Esophagus muscularis mucosa (tissue), 3 donors: ENCODE results near the gene FIS1.
A peak's percentile ranks its signal among the peaks of the same experiment; 100 is the strongest.

ENCODE experiments used
- POLR2A ChIP-seq: fragments of 450-650 bp; IDR thresholded peaks from one replicate; pipeline ENCODE4 v1.6.1; 2017; ENCODE audit warnings: antibody characterized with exemption, moderate library complexity, mild to moderate bottlenecking, low read depth
- POLR2AphosphoS5 ChIP-seq, 2 donors: sonication (generic); formaldehyde crosslinking; IDR thresholded peaks; one replicate each; pipeline ENCODE4 v1.6.1; 2017; ENCODE audit warnings: antibody characterized with exemption in 2 of 2
- TF ChIP-seq, protein P1 (sequence below), 3 experiments: fragments of 200-600 bp in 2 of 3; fragments of 450-650 bp in 1 of 3; sonication (generic) in 2 of 3; IDR thresholded peaks; one replicate each; pipeline ENCODE4 v1.5.1; 2017 to 2019; ENCODE audit warnings: antibody characterized with exemption in 3 of 3, mild to moderate bottlenecking in 2 of 3, moderate library complexity in 1 of 3

DNA sequence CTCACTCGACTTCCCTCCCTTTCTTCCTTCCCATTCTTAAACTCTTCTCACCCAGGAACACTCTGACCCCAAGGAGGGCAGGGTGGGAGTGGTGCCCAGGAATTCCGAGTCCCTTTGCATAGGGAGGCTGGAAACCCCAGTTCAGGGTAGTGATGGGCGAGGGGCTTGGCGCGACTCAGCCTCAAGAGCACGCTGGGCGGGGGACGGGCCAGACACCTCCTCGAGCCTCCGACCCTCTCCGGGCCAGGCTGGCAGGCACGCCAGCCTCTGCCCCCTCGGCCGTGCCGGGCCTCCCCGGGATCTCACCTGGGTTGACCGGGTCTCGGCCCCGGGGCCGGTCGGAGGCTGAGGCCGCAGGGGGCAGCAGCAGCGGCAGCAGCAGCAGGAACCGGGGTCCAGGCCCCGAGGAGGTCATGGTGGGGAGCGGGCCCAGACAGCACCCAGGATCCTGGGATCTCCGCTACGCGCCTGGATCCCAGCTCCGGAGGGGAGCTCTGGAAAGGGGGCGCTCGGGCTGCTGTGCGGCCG lies 28.0 kb downstream of the FIS1 start:
- no peak for TF ChIP-seq POLR2AphosphoS5 (IDR thresholded peaks at IDR 0.05)
- TF ChIP-seq, protein P1, sequence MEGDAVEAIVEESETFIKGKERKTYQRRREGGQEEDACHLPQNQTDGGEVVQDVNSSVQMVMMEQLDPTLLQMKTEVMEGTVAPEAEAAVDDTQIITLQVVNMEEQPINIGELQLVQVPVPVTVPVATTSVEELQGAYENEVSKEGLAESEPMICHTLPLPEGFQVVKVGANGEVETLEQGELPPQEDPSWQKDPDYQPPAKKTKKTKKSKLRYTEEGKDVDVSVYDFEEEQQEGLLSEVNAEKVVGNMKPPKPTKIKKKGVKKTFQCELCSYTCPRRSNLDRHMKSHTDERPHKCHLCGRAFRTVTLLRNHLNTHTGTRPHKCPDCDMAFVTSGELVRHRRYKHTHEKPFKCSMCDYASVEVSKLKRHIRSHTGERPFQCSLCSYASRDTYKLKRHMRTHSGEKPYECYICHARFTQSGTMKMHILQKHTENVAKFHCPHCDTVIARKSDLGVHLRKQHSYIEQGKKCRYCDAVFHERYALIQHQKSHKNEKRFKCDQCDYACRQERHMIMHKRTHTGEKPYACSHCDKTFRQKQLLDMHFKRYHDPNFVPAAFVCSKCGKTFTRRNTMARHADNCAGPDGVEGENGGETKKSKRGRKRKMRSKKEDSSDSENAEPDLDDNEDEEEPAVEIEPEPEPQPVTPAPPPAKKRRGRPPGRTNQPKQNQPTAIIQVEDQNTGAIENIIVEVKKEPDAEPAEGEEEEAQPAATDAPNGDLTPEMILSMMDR (IDR thresholded peaks at IDR 0.05) = peak in 1 of 3 experiments; percentile 18
- no peak for TF ChIP-seq POLR2A
